Osteocyte (in vitro differentiated cells): ENCODE results near the gene FARS2. TPM values are rescaled to one million over a fixed set of nuclear protein-coding genes. Genes with fewer than 3 reads are reported as not detected.

Source experiments
- DNase-seq: peaks from one replicate; pipeline ENCODE4 v3.0.0; 2021; ENCODE audit warnings: mixed read lengths; ENCODE audit not compliant: unreplicated experiment; ENCODE audit errors: extremely low spot score
- H3K27ac Mint-ChIP-seq: one replicate; pipeline ENCODE4 v1.8.0; 2021; ENCODE audit warnings: mild to moderate bottlenecking, mixed read lengths; ENCODE audit not compliant: unreplicated experiment
- H3K27me3 Mint-ChIP-seq: one replicate; pipeline ENCODE4 v1.8.0; 2021; ENCODE audit warnings: mixed read lengths; ENCODE audit not compliant: unreplicated experiment
- H3K36me3 Mint-ChIP-seq: one replicate; pipeline ENCODE4 v1.8.0; 2021; ENCODE audit warnings: mixed read lengths; ENCODE audit not compliant: unreplicated experiment
- H3K4me1 Mint-ChIP-seq: one replicate; pipeline ENCODE4 v1.8.0; 2021; ENCODE audit warnings: mixed read lengths; ENCODE audit not compliant: unreplicated experiment
- H3K4me3 Mint-ChIP-seq: one replicate; pipeline ENCODE4 v1.8.0; 2021; ENCODE audit warnings: mild to moderate bottlenecking, moderate library complexity, mixed read lengths; ENCODE audit not compliant: unreplicated experiment
- H3K9me3 Mint-ChIP-seq: one replicate; pipeline ENCODE4 v1.8.0; 2021; ENCODE audit warnings: mixed read lengths; ENCODE audit not compliant: unreplicated experiment
- total RNA-seq: library from RNA; stranded (reverse); gene quantifications from 2 replicates; pipeline ENCODE4 v1.2.1, GENCODE V29; 2021
- TF ChIP-seq, protein P1 (sequence below): fragments of 200-600 bp; sonication (generic); IDR thresholded peaks from 2 replicates; pipeline ENCODE4 v1.5.0; 2021; ENCODE audit warnings: antibody characterized with exemption, mild to moderate bottlenecking, moderate library complexity

FARS2 gene
- total RNA-seq, 1 donor from 2014 or later: 17.4 TPM

- H3K4me3 Mint-ChIP-seq: no peak overlapping the region
- TF ChIP-seq, protein P1, sequence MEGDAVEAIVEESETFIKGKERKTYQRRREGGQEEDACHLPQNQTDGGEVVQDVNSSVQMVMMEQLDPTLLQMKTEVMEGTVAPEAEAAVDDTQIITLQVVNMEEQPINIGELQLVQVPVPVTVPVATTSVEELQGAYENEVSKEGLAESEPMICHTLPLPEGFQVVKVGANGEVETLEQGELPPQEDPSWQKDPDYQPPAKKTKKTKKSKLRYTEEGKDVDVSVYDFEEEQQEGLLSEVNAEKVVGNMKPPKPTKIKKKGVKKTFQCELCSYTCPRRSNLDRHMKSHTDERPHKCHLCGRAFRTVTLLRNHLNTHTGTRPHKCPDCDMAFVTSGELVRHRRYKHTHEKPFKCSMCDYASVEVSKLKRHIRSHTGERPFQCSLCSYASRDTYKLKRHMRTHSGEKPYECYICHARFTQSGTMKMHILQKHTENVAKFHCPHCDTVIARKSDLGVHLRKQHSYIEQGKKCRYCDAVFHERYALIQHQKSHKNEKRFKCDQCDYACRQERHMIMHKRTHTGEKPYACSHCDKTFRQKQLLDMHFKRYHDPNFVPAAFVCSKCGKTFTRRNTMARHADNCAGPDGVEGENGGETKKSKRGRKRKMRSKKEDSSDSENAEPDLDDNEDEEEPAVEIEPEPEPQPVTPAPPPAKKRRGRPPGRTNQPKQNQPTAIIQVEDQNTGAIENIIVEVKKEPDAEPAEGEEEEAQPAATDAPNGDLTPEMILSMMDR: no peak
- no peak overlapping the region for H3K27ac Mint-ChIP-seq
- H3K36me3 Mint-ChIP-seq: no peaks in the 10 kb centered on the region
- no peaks in the 10 kb centered on the region for H3K27me3 Mint-ChIP-seq
- H3K4me1 Mint-ChIP-seq: peaks cover 2% of the 10 kb centered on the region
- no peaks in the 10 kb centered on the region for H3K9me3 Mint-ChIP-seq
- DNase-seq: no peak
Observed at GRCh38 chr6:5230081-5230480, 31.2 kb upstream of the FARS2 start.

DNA sequence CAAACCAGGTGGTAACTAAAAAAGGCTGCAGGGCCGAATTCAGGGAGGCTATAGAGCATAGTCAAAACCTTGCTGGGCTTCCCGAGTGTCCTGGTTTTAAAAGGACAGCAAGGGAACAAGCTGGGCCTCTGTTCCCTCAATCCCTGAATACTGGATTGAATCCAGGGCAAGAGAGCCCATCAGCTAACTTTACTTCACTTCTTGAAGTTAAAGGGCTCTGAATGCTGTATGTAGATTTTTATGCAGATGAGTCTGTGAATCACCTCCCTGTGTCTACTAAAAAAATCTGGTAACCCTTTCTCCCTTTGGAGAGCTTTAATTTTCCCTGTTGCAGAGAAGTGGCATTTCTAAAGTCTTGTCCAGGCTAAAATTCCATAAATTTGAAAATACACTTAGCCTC is 30.0 kb upstream of the FARS2 start:
- Mint-ChIP-seq H3K27ac (no peak overlapping the region), H3K4me3 (no peak overlapping the region), H3K36me3 (no peaks in the 10 kb centered on the region), H3K9me3 (no peaks in the 10 kb centered on the region), H3K4me1 (peaks cover 2% of the 10 kb centered on the region), H3K27me3 (no peaks in the 10 kb centered on the region)
- TF ChIP-seq, protein P1: no peak
- DNase-seq: no peak

DNA sequence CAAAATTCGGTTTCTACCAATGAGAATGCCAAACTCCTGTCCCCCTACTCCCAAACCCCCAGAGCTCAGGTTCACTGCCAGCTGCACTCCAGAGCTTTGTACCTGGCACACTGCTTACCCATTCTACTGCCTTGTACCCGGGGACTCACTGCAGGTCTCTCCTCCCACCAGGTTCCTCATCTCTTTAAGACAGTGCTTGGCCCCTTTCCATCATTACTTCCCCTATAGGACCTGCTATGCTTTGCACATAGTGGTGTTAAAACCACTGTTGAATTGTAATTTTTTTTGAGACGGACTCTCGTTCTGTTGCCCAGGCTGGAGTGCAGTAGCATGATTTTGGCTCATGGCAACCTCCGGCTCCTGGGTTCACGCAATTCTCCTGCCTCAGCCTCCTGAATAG is 26.4 kb upstream of the FARS2 start:
- TF ChIP-seq, protein P1: no peak
- H3K27me3 Mint-ChIP-seq: no peaks in the 10 kb centered on the region
- H3K27ac Mint-ChIP-seq: no peak overlapping the region
- no peaks in the 10 kb centered on the region for H3K9me3 Mint-ChIP-seq
- H3K4me1 Mint-ChIP-seq: no peaks in the 10 kb centered on the region
- no peak for DNase-seq
- H3K4me3 Mint-ChIP-seq: no peak overlapping the region
- no peaks in the 10 kb centered on the region for H3K36me3 Mint-ChIP-seq

DNA sequence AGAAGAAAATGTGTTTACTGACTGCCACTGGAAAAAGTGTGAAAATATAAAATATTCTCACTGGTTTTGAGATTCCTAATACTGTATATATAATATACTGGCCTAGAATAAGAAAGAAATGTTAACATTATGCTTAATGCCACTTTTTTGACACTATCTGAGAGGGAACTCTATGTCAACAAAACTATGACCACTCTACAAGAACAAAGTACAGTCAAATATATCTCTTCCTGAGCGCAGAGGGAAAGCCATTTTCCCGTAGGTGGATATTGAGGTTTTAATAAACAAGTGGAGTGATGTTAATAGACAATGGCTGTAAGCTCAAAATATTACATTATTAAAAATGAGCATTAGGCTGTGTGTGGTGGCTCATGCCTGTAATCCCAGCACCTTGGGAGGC is 25.5 kb upstream of the FARS2 start:
- H3K27me3 Mint-ChIP-seq: no peaks in the 10 kb centered on the region
- TF ChIP-seq, protein P1: no peak
- DNase-seq: no peak
- no peaks in the 10 kb centered on the region for H3K36me3 Mint-ChIP-seq
- H3K27ac Mint-ChIP-seq: no peak overlapping the region
- H3K4me3 Mint-ChIP-seq: no peak overlapping the region
- H3K4me1 Mint-ChIP-seq: no peaks in the 10 kb centered on the region
- H3K9me3 Mint-ChIP-seq: no peaks in the 10 kb centered on the region

DNA sequence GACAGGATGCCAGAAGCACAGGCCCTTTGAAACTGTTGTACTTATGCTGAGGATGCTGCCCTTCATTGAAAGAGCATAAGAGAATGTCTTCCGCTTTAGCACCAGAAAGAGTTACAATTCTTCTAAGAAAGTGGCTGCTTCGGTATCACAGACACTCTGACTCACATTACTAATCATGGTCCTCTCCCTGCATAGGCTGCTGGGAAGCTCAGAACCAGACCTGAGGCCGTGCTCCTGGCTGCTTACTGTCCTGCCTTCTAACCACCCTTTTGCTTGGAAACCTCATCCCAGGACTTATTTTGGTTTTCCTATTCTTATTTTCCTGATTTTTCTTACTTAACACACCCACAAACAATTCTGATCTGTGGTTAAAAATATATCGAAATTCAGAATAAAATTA is 23.5 kb upstream of the FARS2 start:
- no peaks in the 10 kb centered on the region for H3K9me3 Mint-ChIP-seq
- TF ChIP-seq, protein P1: no peak

More for the DNA sequence above, 23.5 kb upstream of the FARS2 start:
- H3K4me1 Mint-ChIP-seq: no peaks in the 10 kb centered on the region
- no peak overlapping the region for H3K27ac Mint-ChIP-seq
- DNase-seq: no peak
- no peaks in the 10 kb centered on the region for H3K27me3 Mint-ChIP-seq
- no peaks in the 10 kb centered on the region for H3K36me3 Mint-ChIP-seq
- no peak overlapping the region for H3K4me3 Mint-ChIP-seq
